ENCODE measurements around the gene SLC7A7.

The SLC7A7 gene

DNA sequence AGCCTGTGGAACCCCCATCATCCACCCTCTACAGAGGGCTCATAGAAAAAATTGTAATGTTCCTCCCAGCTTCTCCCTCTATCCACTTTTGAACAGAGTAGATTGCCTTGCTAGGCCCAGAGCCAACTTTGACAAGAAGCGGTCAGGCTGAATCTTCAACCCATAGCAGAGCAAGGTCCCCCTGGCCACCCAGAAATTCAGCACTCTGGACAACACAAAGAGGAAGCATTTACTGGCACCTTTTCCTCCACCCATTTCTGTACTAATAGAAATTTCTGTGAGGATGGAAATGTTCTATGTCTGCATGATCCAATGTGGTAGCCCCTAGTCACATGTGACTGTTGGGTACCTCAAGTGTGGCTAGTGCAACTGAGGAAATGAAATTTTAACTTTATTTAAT is 91.4 kb downstream of the SLC7A7 start:
- FAIRE-seq (no peak), DNase-seq (ENCODE audit: insufficient read length) (no peak)
- TF ChIP-seq TAF1 (IDR thresholded peaks at IDR 0.05; ENCODE audit: borderline replicate concordance, low read depth, low read length) (no peak), POLR2AphosphoS5 (IDR thresholded peaks at IDR 0.05; ENCODE audit: low read depth, low read length) (no peak), POLR2A (IDR thresholded peaks at IDR 0.05; ENCODE audit: low read depth, low read length) (no peak)

Measured in GM12892 (cell line).